ENCODE data around the gene WIPF2. TPM values are rescaled to one million over a fixed set of nuclear protein-coding genes. Genes with fewer than 3 reads are reported as not detected.
A peak's percentile ranks its signal among the peaks of the same experiment; 100 is the strongest.

WIPF2 gene
- total RNA-seq, 1 experiment from 2014 or later: 30.4 TPM

- Histone ChIP-seq H3K9ac (ENCODE audit: low read length) (peak overlapping the region; percentile 99; the same call in 1 of the 2 replicates), H3K79me2 (ENCODE audit: insufficient read depth, low read length) (peaks cover 21% of the 10 kb centered on the region), H3K9me2 (ENCODE audit: insufficient read depth) (no peaks in the 10 kb centered on the region), H3K27ac (ENCODE audit: low read depth, low read length) (peak overlapping the region; percentile 91), H3K4me1 (ENCODE audit: control insufficient read depth in 1 of 2, insufficient read depth in 2 of 2, low read length in 2 of 2) (peaks cover 70 to 90% of the 10 kb centered on the region in 2 experiments), H2AFZ (ENCODE audit: low read depth, low read length, poor library complexity, severe bottlenecking) (no peak overlapping the region), H3K4me2 (ENCODE audit: low read length) (peak overlapping the region; percentile 95), H4K20me1 (ENCODE audit: insufficient read depth) (no peaks in the 10 kb centered on the region), H3K27me3 (ENCODE audit: insufficient read depth, low read length) (no peaks in the 10 kb centered on the region), H3K4me3 (replicated peaks in 1 of 2; ENCODE audit: low read depth in 1 of 2, low read length in 2 of 2) (no peak overlapping the region), H3K9me3 (ENCODE audit: control insufficient read depth in 1 of 2, insufficient read depth in 1 of 2, low read depth in 1 of 2, low read length in 2 of 2) (no peaks in the 10 kb centered on the region), H3K36me3 (ENCODE audit: control insufficient read depth in 1 of 2, insufficient read depth in 2 of 2, low read length in 2 of 2) (no peaks in the 10 kb centered on the region)
- intact Hi-C loops (cut with micrococcal nuclease): no loop called here
- BruUV-seq (replicated peaks): no TSS peak
- no peak for DNase-seq (ENCODE audit: low read depth, low spot score)
- TF ChIP-seq CBX3 (IDR thresholded peaks at IDR 0.05; ENCODE audit: low read depth): no peak
- no peak for TF ChIP-seq CTCF (IDR thresholded peaks at IDR 0.05 in 2 of 3, conservative IDR thresholded peaks at IDR 0.05 in 1 of 3; ENCODE audit: borderline replicate concordance in 1 of 3, insufficient read depth in 1 of 3, low read depth in 2 of 3, low read length in 2 of 3)
- no peak for TF ChIP-seq ZNF274 (IDR thresholded peaks at IDR 0.05; ENCODE audit: low read depth, low read length)
- TF ChIP-seq SRF (IDR thresholded peaks at IDR 0.05; ENCODE audit: low read depth): no peak
- TF ChIP-seq YY1 (IDR thresholded peaks at IDR 0.05; ENCODE audit: extremely low read depth, insufficient replicate concordance, low read depth, low read length): no peak
- TF ChIP-seq REST (IDR thresholded peaks at IDR 0.05; ENCODE audit: low read depth): no peak
- POLR2A ChIA-PET: no interaction called here
- RAD21 ChIA-PET (ENCODE audit: low non-redundant PET in 1 of 2, low total read pairs in 2 of 2, uncharacterized antibody in 2 of 2, unreplicated experiment in 2 of 2): no interaction called here
- CTCF ChIA-PET: interaction anchor here (2.5 kb wide), 1 partner anchor 13 kb away, joined by 6 read pairs; no protein-coding TSS in a partner anchor
- no peak for ATAC-seq
Observed at GRCh38 chr17:40315206-40315605, 96.1 kb downstream of the WIPF2 start.

Measured in HCT116 (cell line).